HCT116 (cell line): ENCODE measurements around the gene UTP14A. TPM values are rescaled to one million over a fixed set of nuclear protein-coding genes. Genes with fewer than 3 reads are reported as not detected.

Source experiments
- ATAC-seq: fragments of 200-7000 bp; cut with Tn5 transposase; 2 replicates; pipeline ENCODE4 v1.9.1; 2020; ENCODE audit warnings: mild to moderate bottlenecking, moderate library complexity
- BruUV-seq: library from RNA; stranded (reverse); fragments of 400-500 nt; replicated peaks from 2 replicates; lab custom pipeline; 2021; lab: Mats Ljungman, UMichigan
- CTCF ChIA-PET: fragments of 300-600 bp; sonication (Branson Sonifier 250); formaldehyde crosslinking; loops from one replicate; lab custom pipeline; 2021; ENCODE audit warnings: antibody characterized with exemption; lab: Charles Lee
- POLR2A ChIA-PET: fragments of 300-600, 350-600 bp; sonication (Branson Sonifier 250); formaldehyde crosslinking; loops from one replicate; lab custom pipeline; 2021; ENCODE audit warnings: antibody characterized with exemption; lab: Charles Lee
- RAD21 ChIA-PET, 2 experiments: fragments of 300-600 bp; sonication (Branson Sonifier 250); formaldehyde crosslinking; loops; one replicate each; lab custom pipeline; 2023; ENCODE audit warnings: low total read pairs in 2 of 2; ENCODE audit not compliant: uncharacterized antibody in 2 of 2, unreplicated experiment in 2 of 2, low non-redundant PET in 1 of 2; lab: Charles Lee
- DNase-seq: peaks from one replicate; pipeline ENCODE4 v3.0.0-alpha.2; 2010; ENCODE audit warnings: low read depth, low spot score
- H2AFZ ChIP-seq: fragments of 200-600 bp; shearing (Covaris generic), sonication (generic); 2 replicates; pipeline ENCODE4 v1.6.1; 2017; ENCODE audit warnings: low read depth, mixed run types, mixed read lengths, antibody characterized with exemption, low read length; ENCODE audit not compliant: poor library complexity, severe bottlenecking
- H3K27ac ChIP-seq: 2 replicates; pipeline ENCODE4 v1.5.1; 2012; ENCODE audit warnings: low read depth, low read length
- H3K27me3 ChIP-seq: fragments of 200-600 bp; sonication (generic); 2 replicates; pipeline ENCODE4 v1.6.1; 2016; ENCODE audit warnings: mixed run types, low read length, mixed read lengths; ENCODE audit not compliant: insufficient read depth
- H3K36me3 ChIP-seq, 2 experiments: fragments of 200-500 bp in 1 of 2; fragments of 200-600 bp in 1 of 2; sonication (Bioruptor generic) in 1 of 2; sonication (generic) in 1 of 2; 2 replicates each; pipeline versions ENCODE4 v1.5.1 to v1.6.1; 2014 to 2016; ENCODE audit warnings: low read length in 2 of 2, inconsistent platforms in 1 of 2, mixed read lengths in 1 of 2, mixed run types in 1 of 2; ENCODE audit not compliant: insufficient read depth in 2 of 2, control insufficient read depth in 1 of 2
- H3K4me1 ChIP-seq, 2 experiments: fragments of 200-600 bp in 1 of 2; sonication (generic) in 1 of 2; 2 replicates each; pipeline versions ENCODE4 v1.5.1 to v1.6.1; 2012 to 2017; ENCODE audit warnings: low read length in 2 of 2, inconsistent platforms in 1 of 2, mild to moderate bottlenecking in 1 of 2, mixed read lengths in 1 of 2, mixed run types in 1 of 2, moderate library complexity in 1 of 2; ENCODE audit not compliant: insufficient read depth in 2 of 2, control insufficient read depth in 1 of 2
- H3K4me2 ChIP-seq: fragments of 200-600 bp; sonication (generic); 2 replicates; pipeline ENCODE4 v1.6.1; 2017; ENCODE audit warnings: mixed run types, low read length, mixed read lengths
- H3K4me3 ChIP-seq, 2 experiments: fragments of 200-600 bp in 1 of 2; sonication (generic) in 1 of 2; replicated peaks in 1 of 2; 2 replicates each; pipeline ENCODE4 v1.5.1; 2011 to 2016; ENCODE audit warnings: low read length in 2 of 2, control low read depth in 1 of 2, low read depth in 1 of 2, mild to moderate bottlenecking in 1 of 2, mixed read lengths in 1 of 2, mixed run types in 1 of 2
- H3K79me2 ChIP-seq: fragments of 200-600 bp; sonication (generic); 2 replicates; pipeline ENCODE4 v1.6.1; 2017; ENCODE audit warnings: mild to moderate bottlenecking, mixed run types, low read length, moderate library complexity, mixed read lengths; ENCODE audit not compliant: insufficient read depth
- H3K9ac ChIP-seq: fragments of 200-600 bp; sonication (generic); 2 replicates; pipeline ENCODE4 v1.6.1; 2016; ENCODE audit warnings: low read length, mixed read lengths
- H3K9me2 ChIP-seq: fragments of 200-600 bp; sonication (generic), shearing (Covaris generic); 2 replicates; pipeline ENCODE4 v1.6.1; 2017; ENCODE audit warnings: mixed run types, mild to moderate bottlenecking, moderate library complexity; ENCODE audit not compliant: insufficient read depth
- H3K9me3 ChIP-seq, 2 experiments: fragments of 200-500 bp in 1 of 2; fragments of 200-600 bp in 1 of 2; sonication (Bioruptor generic) in 1 of 2; sonication (generic) in 1 of 2; 2 replicates each; pipeline ENCODE4 v1.6.1; 2014 to 2017; ENCODE audit warnings: low read length in 2 of 2, mixed read lengths in 2 of 2, inconsistent platforms in 1 of 2, low read depth in 1 of 2, mild to moderate bottlenecking in 1 of 2, mixed run types in 1 of 2, moderate library complexity in 1 of 2; ENCODE audit not compliant: control insufficient read depth in 1 of 2, insufficient read depth in 1 of 2
- H4K20me1 ChIP-seq: fragments of 200-600 bp; sonication (generic), shearing (Covaris generic); 2 replicates; pipeline ENCODE4 v1.6.1; 2017; ENCODE audit warnings: mixed run types, mild to moderate bottlenecking, moderate library complexity; ENCODE audit not compliant: insufficient read depth
- CBX3 ChIP-seq: IDR thresholded peaks from 2 replicates; pipeline ENCODE4 v1.6.1; 2012; ENCODE audit warnings: low read depth
- FOSL1 ChIP-seq: IDR thresholded peaks from 2 replicates; pipeline ENCODE4 v1.6.1; 2012; ENCODE audit warnings: low read depth
- POLR2A ChIP-seq: IDR thresholded peaks from 2 replicates; pipeline ENCODE4 v1.7.0; 2011; ENCODE audit warnings: borderline replicate concordance; ENCODE audit not compliant: insufficient read depth, insufficient read length; ENCODE audit errors: extremely low read depth
- POLR2AphosphoS5 ChIP-seq: IDR thresholded peaks from 2 replicates; pipeline ENCODE4 v1.6.1; 2011; ENCODE audit warnings: mild to moderate bottlenecking, low read depth, low read length, moderate library complexity
- REST ChIP-seq: IDR thresholded peaks from 2 replicates; pipeline ENCODE4 v1.6.1; 2012; ENCODE audit warnings: low read depth
- SIN3A ChIP-seq: IDR thresholded peaks from 2 replicates; pipeline ENCODE4 v1.6.1; 2012; ENCODE audit warnings: low read depth
- ZBTB33 ChIP-seq: IDR thresholded peaks from 2 replicates; pipeline ENCODE4 v1.6.1; 2011; ENCODE audit warnings: mild to moderate bottlenecking, low read length, moderate library complexity; ENCODE audit not compliant: insufficient replicate concordance; ENCODE audit errors: extremely low read depth
- intact Hi-C: fragments of 100-400 bp; cut with micrococcal nuclease; formaldehyde crosslinking; loops from 2 replicates; pipeline ENCODE4 v1.10.0; 2022
- total RNA-seq: library from RNA; stranded (reverse); gene quantifications from one replicate; pipeline ENCODE4 v1.2.1, GENCODE V29; 2021; ENCODE audit not compliant: unreplicated experiment

Gene UTP14A
- total RNA-seq, 1 experiment from 2014 or later: 28.3 TPM

- H3K27me3 ChIP-seq: no peaks in the 10 kb centered on the region
- ChIA-PET CTCF (no interaction called here), POLR2A (no interaction called here), RAD21 (no interaction called here)
- no peaks in the 10 kb centered on the region for H4K20me1 ChIP-seq
- no peak overlapping the region for H2AFZ ChIP-seq
- DNase-seq (no peak), ATAC-seq (no peak)
- H3K9me2 ChIP-seq: no peaks in the 10 kb centered on the region
- no peak overlapping the region for H3K9ac ChIP-seq
- H3K4me3 ChIP-seq: no peak overlapping the region
- no peaks in the 10 kb centered on the region for H3K9me3 ChIP-seq
- no peak overlapping the region for H3K4me2 ChIP-seq
- no TSS peak for BruUV-seq
- H3K4me1 ChIP-seq: peaks cover 2 to 11% of the 10 kb centered on the region in 2 experiments; a peak in 1 of 4 replicates
- H3K79me2 ChIP-seq: no peaks in the 10 kb centered on the region
- intact Hi-C loops: no loop called here
- no peaks in the 10 kb centered on the region for H3K36me3 ChIP-seq
- no peak for TF ChIP-seq POLR2AphosphoS5
- no peak overlapping the region for H3K27ac ChIP-seq
Observed at GRCh38 chrX:129953334-129953648, 47.3 kb downstream of the UTP14A start.

- Histone ChIP-seq H3K4me3 (no peak overlapping the region), H3K27me3 (no peaks in the 10 kb centered on the region), H3K4me2 (no peak overlapping the region), H3K36me3 (no peaks in the 10 kb centered on the region), H3K9me2 (no peaks in the 10 kb centered on the region), H3K27ac (no peak overlapping the region), H3K79me2 (no peaks in the 10 kb centered on the region), H3K9ac (no peak overlapping the region), H3K4me1 (peaks cover 2 to 11% of the 10 kb centered on the region in 2 experiments; a peak in 1 of 4 replicates), H3K9me3 (no peaks in the 10 kb centered on the region), H4K20me1 (no peaks in the 10 kb centered on the region), H2AFZ (no peak overlapping the region)
- RAD21 ChIA-PET: no interaction called here
- no peak for ATAC-seq
- POLR2A ChIA-PET: no interaction called here
- CTCF ChIA-PET: no interaction called here
- intact Hi-C loops: no loop called here
- no TSS peak for BruUV-seq
- TF ChIP-seq POLR2A (no peak), SIN3A (no peak), ZBTB33 (no peak), POLR2AphosphoS5 (no peak), FOSL1 (no peak), REST (no peak), CBX3 (no peak)
- no peak for DNase-seq
Observed at GRCh38 chrX:129953881-129954280, 47.9 kb downstream of the UTP14A start.
